DMS53 treated with DMSO at 0.1 percent for 48 hours (cell line): Measurements from ENCODE around the gene FGGY.
"Not testable (repeated sequence)": the region's sequence is repeated elsewhere in the genome, so short reads cannot be mapped to it uniquely, and the experiment has no call there.

Source experiments
- DNase-seq: peaks from one replicate; lab custom pipeline; 2025; ENCODE audit not compliant: unreplicated experiment; lab: John Stamatoyannopoulos, UW

FGGY gene

DNA sequence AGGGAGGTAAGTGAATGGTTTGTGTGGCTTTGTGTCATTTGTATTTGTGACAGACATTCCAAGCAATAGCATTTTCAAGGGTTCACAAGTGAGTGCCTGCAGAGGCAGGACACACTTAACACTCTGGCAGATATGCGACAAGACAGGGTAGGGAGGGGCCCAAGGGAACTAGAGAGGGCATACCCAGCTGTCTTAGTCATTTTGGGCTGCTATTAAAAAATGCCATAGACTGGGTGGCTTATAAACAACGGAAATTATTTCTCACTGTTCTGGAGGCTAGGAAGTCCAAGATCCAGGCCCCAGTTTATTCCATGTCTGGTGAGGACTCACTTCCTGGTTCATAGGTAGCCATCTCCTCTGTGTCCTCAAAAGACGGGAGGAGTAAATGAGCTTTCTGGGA, 137.4 kb downstream of the FGGY start:
- no peak for DNase-seq

DNA sequence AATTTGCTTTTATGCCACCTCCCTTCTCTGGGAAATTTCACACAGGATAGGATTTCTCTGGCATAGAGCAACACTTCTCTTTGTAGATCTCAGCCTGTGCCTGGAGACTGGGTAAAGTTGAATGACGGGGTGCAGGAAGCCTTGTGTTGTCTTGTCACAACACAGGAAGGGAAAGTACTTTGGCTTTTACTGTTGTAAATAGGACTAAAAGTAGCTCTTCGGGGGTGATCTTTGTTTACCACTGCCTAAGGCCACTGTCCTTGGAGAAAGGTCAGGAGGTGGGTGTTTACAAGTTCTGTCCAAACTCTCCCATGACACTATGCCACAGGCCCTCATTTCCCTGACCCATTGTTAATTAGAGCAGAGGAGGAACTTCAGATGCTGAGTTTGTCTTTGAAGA, 139.7 kb downstream of the FGGY start:
- DNase-seq = no peak

DNA sequence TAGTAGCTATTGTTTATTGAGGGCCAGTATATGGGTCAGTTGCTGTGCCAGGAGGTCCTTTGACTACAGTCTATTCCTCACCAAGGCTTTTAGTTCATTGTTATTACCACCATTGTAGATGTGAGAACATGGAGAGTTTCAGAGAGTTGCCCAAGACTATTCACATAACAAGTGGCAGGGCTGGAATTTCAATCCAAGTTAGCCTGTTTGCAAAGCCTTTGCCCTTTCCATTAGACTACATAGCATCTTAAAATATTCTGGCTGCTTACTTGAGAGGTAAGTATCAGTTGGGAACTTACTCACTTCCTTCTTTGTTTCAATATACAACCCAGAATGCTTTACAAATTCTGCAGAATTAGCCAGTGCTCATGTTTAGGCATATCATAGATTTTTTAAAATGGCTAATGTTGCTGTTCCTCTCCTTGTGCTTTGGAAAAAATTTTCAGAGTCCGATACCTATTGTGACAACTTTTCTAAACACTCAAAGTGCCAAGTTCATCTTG, 141.2 kb downstream of the FGGY start:
- DNase-seq = no peak

DNA sequence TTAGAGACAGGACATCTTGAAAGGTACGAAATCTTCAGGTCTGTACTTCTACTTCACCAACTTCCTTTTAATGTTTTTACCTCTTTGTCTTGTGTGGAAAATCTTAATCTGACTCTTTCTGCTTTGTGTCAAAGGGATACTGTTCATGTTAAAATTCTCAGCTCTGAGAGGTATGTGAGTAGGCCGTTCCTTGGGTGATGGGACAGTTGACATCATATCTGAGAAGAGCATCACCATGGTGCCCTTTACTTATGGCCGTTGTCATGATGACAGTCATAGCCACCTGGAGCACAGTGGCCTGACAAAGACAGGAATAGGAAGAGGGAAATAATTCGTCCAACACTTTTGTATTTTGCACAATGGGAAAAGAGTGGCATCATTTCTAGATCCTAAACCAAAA, 145.6 kb downstream of the FGGY start:
- DNase-seq = no peak

DNA sequence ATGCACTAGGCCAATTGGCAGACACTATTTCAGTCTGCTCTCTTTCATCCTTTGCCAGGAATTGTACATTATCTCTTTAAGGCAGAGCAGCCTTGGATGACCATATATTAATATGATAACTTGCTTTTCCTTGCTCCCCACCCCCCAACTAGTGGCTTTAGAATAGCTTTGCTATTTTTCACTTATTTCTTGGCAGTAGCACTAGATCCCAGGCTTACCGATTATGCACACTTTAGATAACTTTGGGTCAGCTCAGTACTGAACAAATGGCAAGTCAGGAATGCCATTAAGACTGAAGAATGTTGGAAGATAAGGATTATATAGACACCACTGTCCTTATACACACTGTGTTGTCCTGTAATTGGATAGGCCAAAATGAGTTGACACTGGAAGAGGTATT, 146.4 kb downstream of the FGGY start:
- DNase-seq = no peak

DNA sequence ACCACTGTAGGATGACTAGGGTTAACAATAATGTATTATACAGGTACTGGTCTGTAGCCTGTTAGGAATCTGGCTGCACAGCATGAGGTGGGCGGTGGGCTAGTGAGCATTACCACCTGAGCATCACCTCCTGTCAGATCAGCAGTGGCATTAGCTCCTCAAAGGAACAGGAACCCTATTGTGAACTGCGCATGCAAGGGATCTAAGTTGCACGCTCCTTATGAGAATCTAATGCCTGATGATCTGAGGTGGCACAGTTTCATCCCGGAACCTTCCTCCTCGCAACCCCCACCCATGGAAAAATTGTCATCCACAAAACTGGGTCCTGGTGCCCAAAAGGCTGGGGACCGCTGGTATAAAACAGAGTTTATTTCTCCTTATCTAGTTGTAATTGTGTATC, 147.6 kb downstream of the FGGY start:
- DNase-seq = no peak

DNA sequence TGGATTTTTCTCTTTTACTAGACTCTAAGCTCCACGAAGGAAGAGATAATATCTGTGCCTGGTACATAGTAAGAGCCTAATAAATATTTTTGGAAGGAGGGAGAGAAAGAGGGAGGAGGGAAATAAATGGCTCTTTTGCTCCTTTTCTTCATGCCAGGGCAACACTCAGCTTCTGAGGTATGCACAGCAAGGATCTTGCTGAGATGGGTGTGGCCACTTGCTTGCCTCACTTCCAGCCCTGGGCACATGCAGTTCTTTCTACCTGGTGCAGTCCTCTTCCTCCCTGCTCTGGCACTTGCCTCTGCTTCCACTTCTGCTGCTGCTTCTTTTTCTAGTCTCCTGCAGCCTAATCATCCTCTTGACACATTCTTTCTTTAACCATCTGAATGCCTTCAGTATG, 148.1 kb downstream of the FGGY start:
- no peak for DNase-seq

DNA sequence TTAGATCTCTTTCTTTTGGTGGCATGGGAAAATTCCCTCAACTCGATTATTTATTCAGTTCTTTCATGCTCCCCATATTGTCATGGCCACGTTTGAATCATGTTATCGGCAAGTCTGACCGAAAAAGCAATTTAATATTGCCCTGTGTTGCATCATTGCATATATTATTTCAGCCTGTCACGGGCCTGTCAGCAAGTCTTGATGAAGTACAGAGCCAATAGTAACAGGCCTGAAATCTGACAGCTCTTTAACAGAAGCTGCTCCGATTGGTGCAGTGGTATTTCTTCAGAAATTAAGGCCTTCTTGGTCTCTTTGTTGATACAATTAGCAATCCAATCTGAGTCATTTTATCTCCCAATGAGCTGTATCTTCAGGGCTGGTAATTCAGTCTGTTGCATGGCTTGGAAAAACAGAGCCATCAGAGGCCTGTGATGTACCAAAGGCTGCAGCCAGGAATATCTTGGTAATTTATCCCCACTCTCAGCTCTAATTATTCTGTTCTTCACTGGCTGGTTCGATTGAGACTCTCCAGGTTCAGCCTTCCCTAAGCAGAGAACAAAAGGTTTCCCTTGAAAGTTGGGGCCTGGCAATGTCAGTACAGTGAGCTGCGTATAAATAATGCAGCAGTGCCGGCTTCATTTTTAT, 149.5 kb downstream of the FGGY start:
- DNase-seq = no peak

DNA sequence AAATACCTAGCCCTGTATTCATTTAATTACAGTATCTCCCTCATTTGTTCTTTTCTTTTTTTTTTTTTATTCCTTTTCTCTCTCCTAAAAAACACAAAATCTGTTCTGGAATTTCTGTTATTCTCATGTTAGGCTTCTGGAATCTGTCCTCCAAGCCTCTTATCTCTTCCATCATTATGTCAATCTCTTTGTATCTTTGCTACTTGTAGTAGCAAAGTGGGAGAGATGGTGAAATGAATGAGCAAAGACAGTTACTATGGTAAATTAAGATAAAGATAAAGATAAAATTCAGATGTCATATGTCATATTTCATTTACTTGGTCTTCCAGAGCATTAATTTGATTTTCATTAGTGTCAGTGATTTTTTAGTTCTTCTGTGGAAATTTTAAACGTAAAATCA, 155.1 kb downstream of the FGGY start:
- no peak for DNase-seq

DNA sequence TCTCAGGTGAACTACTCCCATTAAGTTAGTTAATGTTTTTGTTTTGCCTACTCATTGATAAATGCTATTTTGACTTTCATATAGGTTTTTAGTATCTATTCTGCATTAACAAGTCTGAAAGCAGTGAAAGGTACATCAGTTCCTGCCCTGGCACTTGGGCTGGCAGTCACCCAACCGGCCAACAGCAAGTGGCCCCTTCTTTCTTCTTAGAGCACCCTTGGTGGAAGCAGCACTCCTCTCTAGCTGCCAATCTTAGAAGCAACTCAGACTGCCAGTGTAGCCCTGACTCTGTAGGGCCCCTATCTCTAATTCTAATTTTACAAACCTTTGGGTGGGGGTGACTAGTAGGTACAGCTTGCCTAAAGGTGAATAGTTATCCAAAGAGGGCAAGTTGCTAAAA, 155.7 kb downstream of the FGGY start:
- no peak for DNase-seq

DNA sequence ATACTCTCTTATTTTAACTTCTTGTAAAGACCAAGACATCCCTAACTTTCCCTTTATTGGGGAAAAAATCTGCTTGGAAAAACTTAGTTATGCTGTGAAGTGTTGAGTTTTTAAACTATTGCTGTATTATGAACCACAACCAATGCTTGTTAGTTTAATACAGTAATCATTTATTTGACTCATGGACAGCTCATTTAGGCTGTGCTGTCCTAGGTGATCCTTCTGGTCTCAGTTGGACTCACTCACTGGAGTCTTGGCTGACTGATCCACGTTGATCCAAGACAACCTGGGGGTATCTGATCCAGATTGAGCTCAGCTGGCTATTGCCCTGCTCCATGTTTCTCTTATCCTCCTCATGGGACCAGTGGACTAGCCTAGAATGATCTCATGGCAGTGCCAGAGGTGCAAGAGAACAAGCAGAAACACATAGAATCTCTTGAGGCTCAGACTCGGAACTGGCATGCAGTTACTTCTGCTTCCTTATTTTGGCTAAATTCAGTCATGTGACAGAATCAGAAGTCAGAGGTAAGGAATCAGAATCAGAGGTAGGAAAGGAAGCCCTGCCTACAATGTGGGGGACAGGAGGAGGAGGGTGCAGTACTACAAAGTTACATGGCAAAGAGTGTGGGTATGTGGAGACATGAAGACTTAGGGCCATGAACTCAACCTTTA, 156.5 kb downstream of the FGGY start:
- DNase-seq = no peak

DNA sequence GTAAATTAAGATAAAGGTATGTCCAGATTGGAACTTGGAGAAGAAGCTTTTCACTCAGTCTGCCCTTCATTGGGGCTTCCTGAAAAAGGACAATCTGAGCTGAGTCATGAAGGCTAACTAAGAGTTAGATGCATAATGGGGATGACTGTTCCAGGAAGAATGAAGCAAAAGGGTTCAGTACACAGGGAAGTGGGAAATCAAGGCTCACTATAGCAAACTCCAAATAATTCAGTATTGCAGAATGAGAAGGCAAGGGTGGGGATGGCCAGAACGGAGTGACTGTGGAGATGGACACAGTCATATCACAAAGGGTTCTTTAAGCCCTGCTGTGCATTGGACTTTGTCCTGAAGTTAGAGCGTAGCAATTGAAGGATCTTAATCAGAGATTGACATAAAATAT, 158.3 kb downstream of the FGGY start:
- DNase-seq = no peak

DNA sequence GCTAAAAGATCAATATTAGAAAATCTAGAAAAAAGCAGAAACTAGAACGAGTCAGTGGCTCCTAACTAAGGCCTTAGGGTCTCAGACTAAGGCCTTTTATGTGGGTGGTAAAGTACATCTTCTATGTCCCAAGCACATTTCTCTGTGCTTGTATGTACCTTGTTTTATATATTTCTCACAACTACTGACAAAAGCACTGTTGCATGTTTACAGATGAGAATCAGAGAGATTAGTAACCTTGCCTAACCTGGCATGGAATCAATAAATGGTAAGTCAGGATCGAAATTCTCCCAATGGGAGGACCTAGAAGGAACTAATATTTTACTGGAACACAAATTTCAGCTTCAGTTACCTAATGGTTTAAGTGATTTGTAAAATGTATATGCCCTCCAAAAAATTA, 160.9 kb downstream of the FGGY start:
- DNase-seq = no peak

DNA sequence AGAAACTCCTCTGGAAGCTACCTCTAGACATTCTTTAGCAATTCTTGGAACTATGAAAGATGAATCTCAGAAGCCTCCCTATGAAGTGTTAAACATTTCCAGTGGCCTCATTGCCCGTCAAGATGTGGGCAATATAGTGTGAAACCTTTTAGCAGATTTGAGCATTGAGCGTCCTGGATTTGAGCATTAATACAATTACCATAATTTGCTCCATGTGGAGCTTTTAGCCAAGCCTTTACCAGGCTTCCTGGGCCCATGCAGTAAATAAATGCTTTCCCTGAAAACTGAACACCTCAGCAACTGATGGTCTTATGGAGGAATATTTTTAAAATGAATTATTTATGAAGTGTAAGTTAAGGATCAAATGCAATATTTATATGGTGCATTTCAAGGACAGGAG, 162.0 kb downstream of the FGGY start:
- no peak for DNase-seq

DNA sequence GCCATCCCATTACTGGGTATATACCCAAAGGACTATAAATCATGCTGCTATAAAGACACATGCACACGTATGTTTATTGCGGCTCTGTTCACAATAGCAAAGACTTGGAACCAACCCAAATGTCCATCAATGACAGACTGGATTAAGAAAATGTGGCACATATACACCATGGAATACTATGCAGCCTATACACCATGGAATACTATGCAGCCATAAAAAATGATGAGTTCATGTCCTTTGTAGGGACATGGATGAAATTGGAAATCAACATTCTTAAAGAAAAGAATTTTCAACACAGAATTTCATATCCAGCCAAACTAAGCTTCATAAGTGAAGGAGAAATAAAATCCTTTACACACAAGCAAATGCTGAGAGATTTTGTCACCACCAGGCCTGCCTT, 166.0 kb downstream of the FGGY start:
- not testable (repeated sequence) for DNase-seq

DNA sequence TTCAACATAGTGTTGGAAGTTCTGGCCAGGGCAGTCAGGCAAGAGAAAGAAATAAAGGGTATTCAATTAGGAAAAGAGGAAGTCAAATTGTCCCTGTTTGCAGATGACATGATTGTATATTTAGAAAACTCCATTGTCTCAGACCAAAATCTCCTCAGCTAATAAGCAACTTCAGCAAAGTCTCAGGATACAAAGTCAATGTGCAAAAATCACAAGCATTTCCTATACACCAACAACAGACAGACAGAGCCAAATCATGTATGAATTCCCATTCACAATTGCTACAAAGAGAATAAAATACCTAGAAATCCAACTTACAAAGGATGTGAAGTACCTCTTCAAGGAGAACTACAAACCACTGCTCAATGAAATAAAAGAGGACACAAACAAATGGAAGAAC, 168.6 kb downstream of the FGGY start:
- not testable (repeated sequence) for DNase-seq

DNA sequence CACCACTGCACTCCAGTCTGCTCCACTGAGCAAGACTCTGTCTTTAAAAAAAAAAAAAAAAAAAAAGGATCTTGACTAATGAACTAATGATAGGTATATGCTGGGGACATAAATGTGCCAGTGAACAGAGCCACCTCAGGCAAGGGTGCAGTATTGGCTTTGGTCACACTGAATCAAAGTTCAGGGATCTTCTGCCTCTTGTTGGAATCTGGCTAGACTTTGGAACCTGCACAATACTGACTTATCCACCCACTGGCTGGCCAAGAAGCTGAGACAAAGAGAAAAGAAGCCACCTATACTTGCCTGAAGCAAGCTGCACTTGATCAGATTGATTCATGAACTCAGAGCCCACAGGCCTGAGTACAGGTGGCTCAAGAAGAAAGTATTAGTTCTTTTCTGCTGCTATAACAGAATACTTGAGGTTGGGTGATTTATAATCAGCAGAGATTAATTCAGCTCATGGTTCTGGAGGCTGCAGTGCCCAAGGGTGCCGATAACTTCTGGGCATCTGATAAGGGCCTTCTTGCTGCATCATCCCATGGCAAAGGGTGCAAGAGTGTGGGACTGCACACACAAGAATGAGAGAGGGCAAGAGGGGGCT, 172.0 kb downstream of the FGGY start:
- DNase-seq = no peak

DNA sequence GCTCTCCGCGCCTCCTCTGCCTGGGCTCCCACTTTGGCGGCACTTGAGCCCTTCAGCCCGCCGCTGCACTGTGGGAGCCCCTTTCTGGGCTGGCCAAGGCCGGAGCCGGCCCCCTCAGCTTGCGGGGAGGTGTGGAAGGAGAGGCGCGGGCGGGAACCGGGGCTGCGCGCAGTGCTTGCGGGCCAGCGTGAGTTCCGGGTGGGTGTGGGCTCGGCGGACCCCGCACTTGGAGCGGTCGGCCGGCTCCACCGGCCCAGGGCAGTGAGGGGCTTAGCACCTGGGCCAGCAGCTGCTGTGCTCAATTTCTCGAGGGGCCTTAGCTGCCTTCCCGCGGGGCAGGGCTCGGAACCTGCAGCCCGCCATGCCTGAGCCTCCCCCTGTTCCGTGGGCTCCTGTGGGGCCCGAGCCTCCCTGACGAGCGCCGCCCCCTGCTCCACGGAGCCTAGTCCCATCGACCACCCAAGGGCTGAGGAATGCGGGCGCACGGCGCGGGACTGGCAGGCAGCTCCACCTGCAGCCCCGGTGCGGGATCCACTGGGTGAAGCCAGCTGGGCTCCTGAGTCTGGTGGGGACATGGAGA, 175.2 kb downstream of the FGGY start:
- DNase-seq = not testable (repeated sequence)

DNA sequence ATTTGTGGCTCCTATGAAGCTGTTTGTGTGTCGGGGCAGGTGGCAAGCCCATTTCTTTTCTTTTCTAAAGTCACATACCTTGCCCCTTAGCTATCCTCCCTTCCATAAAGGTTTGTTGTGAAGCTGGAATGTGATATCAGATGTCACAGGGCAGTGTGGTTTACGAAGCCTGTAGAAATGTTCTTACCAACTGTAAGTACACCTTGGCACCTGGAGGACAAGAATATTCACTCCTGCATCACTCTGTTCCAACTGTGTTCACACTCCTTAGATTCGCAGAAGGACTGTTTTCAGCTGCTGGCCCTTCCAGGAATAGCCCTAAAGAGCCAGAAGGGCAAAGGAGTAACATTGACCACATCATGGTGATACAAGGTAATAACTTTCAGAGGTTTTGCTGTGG, 176.9 kb downstream of the FGGY start:
- DNase-seq = no peak

DNA sequence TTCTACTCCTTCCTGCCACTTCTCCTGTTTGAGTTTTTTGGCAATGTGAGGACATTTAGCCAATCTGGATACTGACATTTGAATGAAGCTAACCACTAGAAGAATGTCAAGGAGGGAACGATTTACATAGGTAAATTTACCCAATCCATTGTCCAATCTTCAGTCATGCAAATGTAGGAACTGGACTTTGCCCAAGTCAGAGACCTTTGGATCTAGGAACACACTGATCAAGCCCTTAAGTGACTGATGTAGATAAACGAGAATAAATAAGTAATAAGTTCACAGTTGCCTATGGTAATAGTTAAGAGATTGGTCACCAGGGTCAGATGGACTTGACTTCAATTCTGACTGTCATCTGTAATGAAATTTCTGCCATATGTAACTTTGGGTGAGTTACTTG, 177.6 kb downstream of the FGGY start:
- DNase-seq = no peak

DNA sequence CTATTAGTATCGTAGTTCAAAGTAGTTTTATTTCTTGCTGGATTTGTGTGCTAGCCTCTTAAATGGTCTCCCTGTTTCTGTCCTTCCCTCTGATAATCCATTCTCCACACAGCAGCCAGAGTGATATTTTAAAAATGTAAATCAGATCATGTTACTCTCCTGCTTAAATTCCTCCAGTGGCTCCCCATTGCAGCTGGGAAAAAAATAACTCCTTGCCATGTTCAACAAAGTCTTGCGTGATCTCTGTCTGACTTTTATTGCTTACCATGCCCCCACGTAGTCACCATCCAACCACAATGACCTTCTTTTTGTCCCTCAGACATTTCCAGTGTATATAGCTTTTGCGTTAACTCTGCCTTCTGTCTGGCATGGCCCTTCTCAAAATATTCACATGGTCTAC, 178.8 kb downstream of the FGGY start:
- no peak for DNase-seq

DNA sequence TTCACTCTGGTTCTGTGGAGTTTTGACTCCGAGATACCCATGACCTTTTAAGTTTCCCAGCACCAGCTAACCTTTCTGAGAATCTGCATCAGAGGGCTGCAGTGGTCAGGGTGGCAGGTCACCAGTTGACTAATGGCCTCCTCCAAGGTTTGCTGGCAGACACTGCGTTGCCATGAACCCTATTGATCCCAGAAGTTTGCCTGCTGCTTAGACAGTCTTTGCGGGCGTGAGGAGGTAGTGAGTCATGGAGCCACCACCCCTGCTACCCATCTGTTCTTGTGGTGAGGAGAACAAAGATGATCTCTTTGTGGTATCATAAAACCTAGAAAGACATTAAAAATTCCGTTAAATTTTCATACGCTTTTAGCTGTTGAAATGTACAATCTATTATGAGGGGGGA, 180.4 kb downstream of the FGGY start:
- no peak for DNase-seq
